22Rv1 (cell line): ENCODE measurements around the gene NRP2.

Experiments
- H3K27ac ChIP-seq: fragments of 450-650 bp; 2 replicates; pipeline ENCODE4 v1.5.1; 2017
- ZFX ChIP-seq: fragments of 450-650 bp; IDR thresholded peaks from 2 replicates; pipeline ENCODE4 v1.6.1; 2017; ENCODE audit warnings: antibody characterized with exemption, borderline replicate concordance
- TF ChIP-seq, protein P1 (sequence below): fragments of 450-650 bp; IDR thresholded peaks from 2 replicates; pipeline ENCODE4 v1.5.1; 2017; ENCODE audit warnings: mild to moderate bottlenecking

NRP2 gene

DNA sequence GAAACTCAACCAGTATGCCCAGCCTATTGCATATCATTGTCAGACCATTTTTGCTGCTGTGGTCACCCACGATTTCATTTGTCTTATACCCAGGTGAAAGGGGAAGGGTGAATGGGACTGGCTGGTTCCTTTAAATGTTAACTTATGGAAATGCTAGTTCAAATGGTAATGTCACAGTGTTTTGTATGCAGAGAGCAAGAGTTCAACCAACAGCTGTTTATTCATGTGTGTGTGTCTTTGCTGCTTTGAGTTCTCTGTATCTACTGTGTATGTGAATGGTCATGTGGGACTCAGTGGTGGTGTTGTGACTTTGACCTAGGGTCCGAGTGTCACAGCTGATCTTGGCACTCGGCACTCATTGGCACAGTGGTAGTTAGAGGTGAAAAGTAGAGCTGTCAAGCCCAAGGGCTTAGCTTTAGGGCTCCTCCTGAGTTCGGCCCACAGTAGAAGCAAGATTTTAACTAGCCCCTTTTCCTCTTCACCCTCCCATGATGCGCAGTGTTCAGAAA lies 114.6 kb downstream of the NRP2 start:
- TF ChIP-seq, protein P1, sequence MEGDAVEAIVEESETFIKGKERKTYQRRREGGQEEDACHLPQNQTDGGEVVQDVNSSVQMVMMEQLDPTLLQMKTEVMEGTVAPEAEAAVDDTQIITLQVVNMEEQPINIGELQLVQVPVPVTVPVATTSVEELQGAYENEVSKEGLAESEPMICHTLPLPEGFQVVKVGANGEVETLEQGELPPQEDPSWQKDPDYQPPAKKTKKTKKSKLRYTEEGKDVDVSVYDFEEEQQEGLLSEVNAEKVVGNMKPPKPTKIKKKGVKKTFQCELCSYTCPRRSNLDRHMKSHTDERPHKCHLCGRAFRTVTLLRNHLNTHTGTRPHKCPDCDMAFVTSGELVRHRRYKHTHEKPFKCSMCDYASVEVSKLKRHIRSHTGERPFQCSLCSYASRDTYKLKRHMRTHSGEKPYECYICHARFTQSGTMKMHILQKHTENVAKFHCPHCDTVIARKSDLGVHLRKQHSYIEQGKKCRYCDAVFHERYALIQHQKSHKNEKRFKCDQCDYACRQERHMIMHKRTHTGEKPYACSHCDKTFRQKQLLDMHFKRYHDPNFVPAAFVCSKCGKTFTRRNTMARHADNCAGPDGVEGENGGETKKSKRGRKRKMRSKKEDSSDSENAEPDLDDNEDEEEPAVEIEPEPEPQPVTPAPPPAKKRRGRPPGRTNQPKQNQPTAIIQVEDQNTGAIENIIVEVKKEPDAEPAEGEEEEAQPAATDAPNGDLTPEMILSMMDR, result no peak
- no peak for TF ChIP-seq ZFX
- H3K27ac ChIP-seq, result no peak overlapping the region

DNA sequence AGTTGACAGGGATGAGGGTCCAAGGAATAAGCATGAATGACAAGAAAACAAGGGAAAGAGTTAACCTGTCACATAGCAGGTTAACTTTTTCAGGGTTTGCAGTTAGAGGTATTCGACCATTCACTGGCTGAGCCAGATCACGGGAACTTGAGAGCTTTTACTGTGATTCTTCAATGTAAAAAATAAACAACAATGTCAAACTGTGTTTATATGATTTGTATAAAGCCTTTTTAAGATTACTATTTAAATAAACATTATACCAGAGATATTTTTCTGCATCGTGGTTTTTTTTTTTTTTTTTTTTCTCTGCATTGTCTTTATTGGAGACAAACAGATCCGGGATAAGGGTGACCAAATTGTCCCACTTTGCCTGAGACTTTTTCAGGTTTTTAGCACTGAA lies 115.6 kb downstream of the NRP2 start:
- TF ChIP-seq, protein P1, result no peak
- no peak for TF ChIP-seq ZFX

DNA sequence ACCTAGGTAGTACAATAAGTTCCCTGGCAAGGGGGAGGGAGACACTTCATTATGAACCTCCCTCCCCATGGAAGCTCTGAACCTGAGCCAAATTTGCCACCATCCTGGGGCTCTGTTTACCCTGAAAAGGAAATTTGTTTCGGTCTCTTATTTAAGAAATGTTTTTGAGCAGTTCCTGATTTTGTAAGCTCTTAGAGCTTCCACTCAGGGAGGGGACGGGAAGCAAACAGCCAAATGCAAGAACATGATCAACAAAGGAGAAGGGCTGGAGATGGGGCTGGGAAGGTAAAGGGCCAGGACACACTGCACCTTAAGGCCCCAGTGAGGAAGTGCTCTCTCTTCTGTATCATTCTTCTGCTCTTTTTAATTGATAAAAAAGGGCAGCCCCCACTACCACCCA lies 117.9 kb downstream of the NRP2 start:
- no peak overlapping the region for H3K27ac ChIP-seq
- no peak for TF ChIP-seq ZFX
- TF ChIP-seq, protein P1, result no peak

More for the DNA sequence above, 115.6 kb downstream of the NRP2 start:
- H3K27ac ChIP-seq, result no peak overlapping the region

DNA sequence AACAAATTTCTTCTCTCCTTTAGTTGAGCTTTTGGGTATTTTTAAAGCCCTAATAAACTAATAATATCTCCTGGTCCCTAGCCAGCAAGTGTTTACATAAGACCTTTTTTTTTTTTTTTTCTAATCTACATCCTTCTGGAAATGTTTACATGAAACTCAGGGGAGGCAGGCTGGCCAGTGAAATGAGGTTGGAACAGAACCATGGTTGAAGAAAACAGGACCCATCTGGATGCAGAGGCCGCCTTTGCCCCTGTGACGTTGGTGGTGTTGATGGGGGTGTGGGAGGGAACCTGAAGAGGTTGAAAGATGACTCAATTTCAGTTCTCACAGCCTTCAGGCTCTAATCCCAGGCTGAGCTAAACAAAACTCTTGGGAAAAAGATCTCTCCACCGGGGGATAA lies 118.5 kb downstream of the NRP2 start:
- no peak overlapping the region for H3K27ac ChIP-seq
- TF ChIP-seq, protein P1, result no peak
- no peak for TF ChIP-seq ZFX

DNA sequence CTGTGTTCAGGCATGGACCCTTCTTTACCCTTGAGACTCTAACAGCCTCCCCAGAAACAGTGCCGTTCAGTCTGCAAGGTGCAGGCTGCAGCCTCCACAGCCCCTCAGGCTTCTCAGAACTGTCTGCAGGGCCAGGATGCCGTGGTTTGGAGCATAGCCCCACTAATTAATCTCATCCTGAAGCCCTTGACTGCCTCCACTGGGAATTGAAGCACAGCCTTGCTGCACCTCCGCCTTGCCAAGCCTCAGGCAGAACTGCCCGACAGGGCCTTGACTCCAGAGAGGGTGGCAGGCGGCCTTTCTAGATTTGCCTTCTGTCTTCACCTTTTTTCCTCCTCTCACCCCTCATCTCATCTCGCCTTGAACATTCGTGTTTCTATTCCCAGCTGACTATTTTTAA lies 119.8 kb downstream of the NRP2 start:
- TF ChIP-seq, protein P1, result no peak
- TF ChIP-seq ZFX, result no peak
- no peak overlapping the region for H3K27ac ChIP-seq

DNA sequence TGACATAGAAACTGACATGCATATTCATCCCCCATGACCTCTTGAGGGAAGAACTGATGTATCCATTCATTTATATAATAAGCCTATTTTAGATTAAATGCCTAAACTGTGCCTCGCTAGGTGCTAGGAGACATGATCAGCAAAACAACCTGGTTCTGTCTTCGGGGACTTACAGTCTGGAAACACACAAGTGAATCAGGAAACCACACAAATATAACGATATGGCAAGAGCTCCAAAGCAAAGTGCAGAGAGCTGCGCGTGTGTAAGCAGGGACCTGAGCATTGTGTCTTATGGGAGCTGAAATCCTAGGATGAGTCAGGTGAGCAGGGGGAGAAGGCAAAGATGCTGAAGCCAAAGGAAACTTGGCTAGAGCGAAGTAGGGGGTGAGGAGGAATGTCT lies 120.6 kb downstream of the NRP2 start:
- TF ChIP-seq ZFX, result no peak
- H3K27ac ChIP-seq, result no peak overlapping the region

DNA sequence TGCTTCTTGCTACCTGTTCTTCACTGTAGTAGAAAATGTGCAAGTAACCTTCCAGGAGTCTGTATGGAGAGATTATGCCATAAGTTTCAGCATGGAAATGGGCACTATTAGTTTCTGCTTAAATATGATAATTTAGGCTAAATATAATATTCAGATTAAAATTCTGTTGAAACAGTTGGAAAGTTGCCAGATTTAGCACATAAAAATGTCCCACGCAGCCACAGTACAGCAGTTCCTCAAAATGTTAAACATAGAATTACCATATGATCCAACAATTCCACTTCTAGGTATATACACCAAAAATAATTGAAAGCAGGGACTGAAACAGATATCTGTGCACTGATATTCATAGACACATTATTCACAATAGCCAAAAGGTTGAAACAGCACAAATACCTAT lies 121.2 kb downstream of the NRP2 start:
- H3K27ac ChIP-seq, result no peak overlapping the region
- TF ChIP-seq, protein P1, result no peak
- no peak for TF ChIP-seq ZFX

DNA sequence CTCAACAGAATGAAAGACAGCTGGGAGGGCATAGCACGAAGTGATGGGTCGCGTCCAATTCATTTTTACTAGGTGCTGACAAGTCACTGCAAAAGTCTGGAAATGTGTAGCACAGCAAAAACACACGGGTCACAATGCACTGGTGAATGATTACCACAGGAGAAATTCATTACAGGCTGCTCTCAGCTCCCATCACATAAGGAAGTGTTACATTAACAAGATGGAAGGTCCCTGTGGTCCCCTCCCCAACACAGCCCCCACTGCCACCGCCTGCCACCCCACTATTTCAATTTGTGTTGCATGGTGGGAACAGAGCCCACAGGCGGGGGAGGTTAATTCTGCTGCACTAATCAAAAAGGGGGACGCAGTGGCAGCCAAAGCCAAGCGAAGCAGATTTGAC lies 122.8 kb downstream of the NRP2 start:
- no peak overlapping the region for H3K27ac ChIP-seq
- TF ChIP-seq ZFX, result no peak
- TF ChIP-seq, protein P1, result no peak
